ENCODE measurements around the gene DTWD2.

Gene DTWD2

GRCh38 chr5:118794281-118794680, 194.1 kb downstream of the DTWD2 start:
- Histone ChIP-seq H3K9me3 (ENCODE audit: insufficient read depth, low read depth, low read length) (no peaks in the 10 kb centered on the region), H3K4me3 (ENCODE audit: low read length, poor library complexity, severe bottlenecking) (no peak overlapping the region), H2AFZ (ENCODE audit: low read length) (no peak overlapping the region), H3K4me1 (ENCODE audit: insufficient read depth, low read length, poor library complexity, severe bottlenecking) (no peaks in the 10 kb centered on the region), H3K79me2 (ENCODE audit: insufficient read depth, low read length) (no peaks in the 10 kb centered on the region), H3F3A (ENCODE audit: low read depth) (no peaks in the 10 kb centered on the region), H3K27me3 (ENCODE audit: insufficient read depth, low read length, poor library complexity, severe bottlenecking) (no peaks in the 10 kb centered on the region), H3K36me3 (ENCODE audit: insufficient read depth, low read length) (no peaks in the 10 kb centered on the region), H3K9me2 (replicated peaks; ENCODE audit: low read depth, low read length) (no peaks in the 10 kb centered on the region), H4K20me1 (ENCODE audit: insufficient read depth, low read length, poor library complexity, severe bottlenecking) (no peaks in the 10 kb centered on the region), H3K4me2 (ENCODE audit: low read depth, low read length, poor library complexity, severe bottlenecking) (no peak overlapping the region), H3K9ac (ENCODE audit: low read depth, low read length, poor library complexity, severe bottlenecking) (no peak overlapping the region)
- TF ChIP-seq EZH2phosphoT487 (IDR thresholded peaks at IDR 0.05; ENCODE audit: borderline replicate concordance) = no peak
- TF ChIP-seq CTCF (conservative IDR thresholded peaks at IDR 0.05; ENCODE audit: low read length) = no peak

GRCh38 chr5:118793652-118794051, 194.7 kb downstream of the DTWD2 start:
- Histone ChIP-seq H3K9ac (ENCODE audit: low read depth, low read length, poor library complexity, severe bottlenecking) (no peak overlapping the region), H3F3A (ENCODE audit: low read depth) (no peaks in the 10 kb centered on the region), H3K27me3 (ENCODE audit: insufficient read depth, low read length, poor library complexity, severe bottlenecking) (no peaks in the 10 kb centered on the region), H4K20me1 (ENCODE audit: insufficient read depth, low read length, poor library complexity, severe bottlenecking) (no peaks in the 10 kb centered on the region), H3K79me2 (ENCODE audit: insufficient read depth, low read length) (no peaks in the 10 kb centered on the region), H2AFZ (ENCODE audit: low read length) (no peak overlapping the region), H3K9me2 (replicated peaks; ENCODE audit: low read depth, low read length) (no peaks in the 10 kb centered on the region), H3K4me1 (ENCODE audit: insufficient read depth, low read length, poor library complexity, severe bottlenecking) (no peaks in the 10 kb centered on the region), H3K9me3 (ENCODE audit: insufficient read depth, low read depth, low read length) (no peaks in the 10 kb centered on the region), H3K36me3 (ENCODE audit: insufficient read depth, low read length) (no peaks in the 10 kb centered on the region), H3K4me2 (ENCODE audit: low read depth, low read length, poor library complexity, severe bottlenecking) (no peak overlapping the region), H3K4me3 (ENCODE audit: low read length, poor library complexity, severe bottlenecking) (no peak overlapping the region)
- no peak for TF ChIP-seq CTCF (conservative IDR thresholded peaks at IDR 0.05; ENCODE audit: low read length)
- TF ChIP-seq EZH2phosphoT487 (IDR thresholded peaks at IDR 0.05; ENCODE audit: borderline replicate concordance) = no peak

GRCh38 chr5:118793091-118793490, 195.3 kb downstream of the DTWD2 start:
- no peaks in the 10 kb centered on the region for H3K9me3 ChIP-seq (ENCODE audit: insufficient read depth, low read depth, low read length)
- H3K4me2 ChIP-seq (ENCODE audit: low read depth, low read length, poor library complexity, severe bottlenecking) = no peak overlapping the region
- H2AFZ ChIP-seq (ENCODE audit: low read length) = no peak overlapping the region
- no peaks in the 10 kb centered on the region for H3K9me2 ChIP-seq (replicated peaks; ENCODE audit: low read depth, low read length)
- H4K20me1 ChIP-seq (ENCODE audit: insufficient read depth, low read length, poor library complexity, severe bottlenecking) = no peaks in the 10 kb centered on the region
- H3K9ac ChIP-seq (ENCODE audit: low read depth, low read length, poor library complexity, severe bottlenecking) = no peak overlapping the region
- no peaks in the 10 kb centered on the region for H3K27me3 ChIP-seq (ENCODE audit: insufficient read depth, low read length, poor library complexity, severe bottlenecking)
- no peaks in the 10 kb centered on the region for H3F3A ChIP-seq (ENCODE audit: low read depth)
- no peaks in the 10 kb centered on the region for H3K36me3 ChIP-seq (ENCODE audit: insufficient read depth, low read length)
- TF ChIP-seq CTCF (conservative IDR thresholded peaks at IDR 0.05; ENCODE audit: low read length) (no peak), EZH2phosphoT487 (IDR thresholded peaks at IDR 0.05; ENCODE audit: borderline replicate concordance) (no peak)
- H3K79me2 ChIP-seq (ENCODE audit: insufficient read depth, low read length) = no peaks in the 10 kb centered on the region
- H3K4me3 ChIP-seq (ENCODE audit: low read length, poor library complexity, severe bottlenecking) = no peak overlapping the region
- no peaks in the 10 kb centered on the region for H3K4me1 ChIP-seq (ENCODE audit: insufficient read depth, low read length, poor library complexity, severe bottlenecking)
